SK-N-MC (cell line): ENCODE measurements around the gene MTERF4.

Experiments
- EZH2 ChIP-seq: fragments of 200-600 bp; sonication (generic); IDR thresholded peaks from one replicate; pipeline ENCODE4 v1.6.1; 2017; ENCODE audit warnings: antibody characterized with exemption
- FOXP2 ChIP-seq: optimal IDR thresholded peaks from 2 replicates; pipeline ENCODE3; 2011; ENCODE audit warnings: mild to moderate bottlenecking, moderate library complexity; ENCODE audit not compliant: insufficient read depth; ENCODE audit errors: extremely low read length, control extremely low read depth

DNA sequence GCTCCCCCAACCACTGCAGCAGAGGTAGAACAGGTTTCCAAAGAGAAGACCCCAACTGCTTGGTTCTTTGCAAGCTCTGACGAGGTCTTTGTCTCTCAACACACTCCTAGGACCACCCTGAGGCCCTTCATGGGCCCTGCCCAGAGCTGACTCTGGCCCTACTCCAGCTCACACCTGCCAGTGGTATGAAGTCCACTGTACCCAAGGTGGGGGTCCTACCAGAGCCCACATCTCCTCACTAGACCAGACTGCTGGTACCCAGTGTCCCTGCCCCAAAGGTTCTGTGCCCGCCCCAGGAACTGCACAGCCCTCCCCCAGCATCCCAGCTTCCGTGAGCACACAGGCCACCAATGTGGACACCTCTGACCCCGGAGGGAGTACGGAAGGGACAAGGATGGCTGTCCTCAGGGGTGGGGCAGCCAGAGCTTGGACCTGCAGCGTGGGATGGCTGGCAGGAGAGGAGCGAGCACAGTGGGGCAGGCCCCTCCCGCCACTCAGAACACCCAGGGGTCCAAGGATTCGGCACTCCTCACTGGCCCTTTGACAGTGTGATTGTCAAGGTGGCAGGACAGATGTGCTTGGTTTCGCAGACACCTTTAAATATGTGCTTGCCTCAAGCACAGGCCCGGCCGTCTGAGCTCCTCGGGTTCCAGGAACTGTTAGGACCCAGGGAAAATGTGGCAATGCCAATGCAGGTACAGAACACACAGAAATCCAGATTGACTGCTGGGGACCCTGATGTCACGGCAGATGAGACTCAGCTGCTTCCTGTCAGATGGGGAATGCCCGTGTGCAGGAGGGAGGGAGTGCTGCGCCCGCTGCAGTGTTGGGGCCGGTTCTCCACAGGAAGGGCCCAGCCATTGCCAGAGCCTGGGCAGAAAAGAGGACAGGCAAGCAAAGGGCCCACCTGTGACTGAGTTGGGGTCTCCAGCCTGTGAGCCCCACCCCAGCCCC is 51.2 kb downstream of the MTERF4 start:
- TF ChIP-seq FOXP2 (no peak), EZH2 (no peak)
